DMS153 treated with DMSO at 0.1 percent for 48 hours (cell line): Measurements from ENCODE around the gene PDCD5.

ENCODE experiments used
- DNase-seq: peaks from one replicate; lab custom pipeline; 2025; ENCODE audit not compliant: unreplicated experiment; lab: John Stamatoyannopoulos, UW

The PDCD5 gene

GRCh38 chr19:32630338-32630737, 49.3 kb downstream of the PDCD5 start:
- no peak for DNase-seq

GRCh38 chr19:32631381-32631780, 50.4 kb downstream of the PDCD5 start:
- DNase-seq = no peak
